Loucy (cell line): ENCODE measurements around the gene CCM2L.

Source experiments
- EZH2phosphoT487 ChIP-seq: fragments of 200-600 bp; IDR thresholded peaks from 2 replicates; pipeline ENCODE4 v1.6.1; 2018; ENCODE audit warnings: antibody characterized with exemption, mild to moderate bottlenecking, moderate library complexity, borderline replicate concordance
- TF ChIP-seq, protein P1 (sequence below): fragments of 200-600 bp; sonication (generic); conservative IDR thresholded peaks from 2 replicates; pipeline ENCODE4 v1.5.1; 2014; ENCODE audit warnings: mild to moderate bottlenecking, antibody characterized with exemption, low read length

- TF ChIP-seq, protein P1, sequence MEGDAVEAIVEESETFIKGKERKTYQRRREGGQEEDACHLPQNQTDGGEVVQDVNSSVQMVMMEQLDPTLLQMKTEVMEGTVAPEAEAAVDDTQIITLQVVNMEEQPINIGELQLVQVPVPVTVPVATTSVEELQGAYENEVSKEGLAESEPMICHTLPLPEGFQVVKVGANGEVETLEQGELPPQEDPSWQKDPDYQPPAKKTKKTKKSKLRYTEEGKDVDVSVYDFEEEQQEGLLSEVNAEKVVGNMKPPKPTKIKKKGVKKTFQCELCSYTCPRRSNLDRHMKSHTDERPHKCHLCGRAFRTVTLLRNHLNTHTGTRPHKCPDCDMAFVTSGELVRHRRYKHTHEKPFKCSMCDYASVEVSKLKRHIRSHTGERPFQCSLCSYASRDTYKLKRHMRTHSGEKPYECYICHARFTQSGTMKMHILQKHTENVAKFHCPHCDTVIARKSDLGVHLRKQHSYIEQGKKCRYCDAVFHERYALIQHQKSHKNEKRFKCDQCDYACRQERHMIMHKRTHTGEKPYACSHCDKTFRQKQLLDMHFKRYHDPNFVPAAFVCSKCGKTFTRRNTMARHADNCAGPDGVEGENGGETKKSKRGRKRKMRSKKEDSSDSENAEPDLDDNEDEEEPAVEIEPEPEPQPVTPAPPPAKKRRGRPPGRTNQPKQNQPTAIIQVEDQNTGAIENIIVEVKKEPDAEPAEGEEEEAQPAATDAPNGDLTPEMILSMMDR, result no peak
- TF ChIP-seq EZH2phosphoT487, result no peak
These were observed 30.4 kb upstream of the CCM2L start for GRCh38 chr20:31979713-31980426.
